Myocyte (in vitro differentiated cells): ENCODE data around the gene RTL5. TPM values are rescaled to one million over a fixed set of nuclear protein-coding genes. Genes with fewer than 3 reads are reported as not detected.
"Not testable (repeated sequence)": the region's sequence is repeated elsewhere in the genome, so short reads cannot be mapped to it uniquely, and the experiment has no call there.

Experiments used
- DNase-seq: peaks from one replicate; pipeline ENCODE4 v3.0.0-alpha.2; 2012; ENCODE audit warnings: low read depth
- polyA plus RNA-seq: library from polyadenylated mRNA; unstranded; fragments of >200 nt; gene quantifications from one replicate; pipeline ENCODE4 v1.2.1, GENCODE V29; 2012; ENCODE audit warnings: missing spikeins
- total RNA-seq: library from RNA; depleted of rRNA; stranded (reverse); fragments of >200 nt; gene quantifications from 2 replicates; pipeline ENCODE4 v1.2.3, GENCODE V29; 2014

The RTL5 gene
- total RNA-seq: 1.1 and 1.7 TPM in 2 replicates
- 3.8 TPM for polyA plus RNA-seq

DNA sequence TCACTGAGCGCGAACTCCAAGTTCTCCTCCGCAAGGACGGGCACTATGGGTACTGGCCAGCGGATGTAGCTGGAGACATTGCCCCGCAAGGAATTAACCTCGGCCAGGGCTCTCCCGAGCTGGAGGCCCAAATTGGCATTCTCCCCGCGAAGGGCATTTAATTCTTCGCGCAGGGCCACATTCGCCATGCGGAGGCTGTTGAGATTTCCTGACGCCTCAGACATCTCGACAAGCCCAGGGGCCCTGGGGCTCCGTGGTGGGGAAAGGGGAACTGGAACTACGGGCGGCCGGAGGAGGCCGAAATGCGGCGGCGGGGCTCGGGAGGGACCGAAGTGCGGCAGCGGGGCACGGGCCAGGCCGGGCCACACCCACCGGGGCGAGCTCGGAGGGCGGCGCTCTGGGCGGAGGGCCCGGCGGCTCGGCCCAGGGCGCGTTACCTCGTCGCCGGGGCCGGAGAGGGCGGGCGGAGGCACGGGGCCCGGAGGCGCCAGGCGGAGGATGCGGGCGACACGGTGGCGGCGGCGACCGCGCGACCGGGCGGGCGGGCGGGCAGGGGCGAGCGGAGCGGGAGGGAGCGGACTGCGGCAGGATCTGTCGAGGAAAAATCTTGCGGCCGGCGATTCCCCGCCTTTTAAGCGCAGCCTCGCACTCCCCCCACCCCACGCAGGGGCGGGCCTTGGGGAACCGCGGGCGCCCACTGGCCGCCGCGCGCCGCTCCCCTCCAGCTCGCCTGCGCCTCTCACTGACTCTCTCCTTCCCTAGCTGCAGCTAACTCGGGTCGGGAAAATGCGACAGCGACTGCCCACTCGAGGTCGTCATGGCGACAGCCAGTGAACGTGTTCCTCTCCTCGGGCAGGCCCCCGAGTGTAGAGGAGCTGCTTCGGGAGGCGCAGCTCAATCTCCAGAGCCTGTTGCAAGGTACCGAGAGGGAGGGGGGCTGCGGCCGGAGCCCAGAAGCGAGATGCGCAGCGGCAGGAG lies at the start of gene RTL5:
Gene RTL5 (minus strand): TSS at position 599 of the 978 bp plus-strand sequence.
- DNase-seq: peak; percentile 89

DNA sequence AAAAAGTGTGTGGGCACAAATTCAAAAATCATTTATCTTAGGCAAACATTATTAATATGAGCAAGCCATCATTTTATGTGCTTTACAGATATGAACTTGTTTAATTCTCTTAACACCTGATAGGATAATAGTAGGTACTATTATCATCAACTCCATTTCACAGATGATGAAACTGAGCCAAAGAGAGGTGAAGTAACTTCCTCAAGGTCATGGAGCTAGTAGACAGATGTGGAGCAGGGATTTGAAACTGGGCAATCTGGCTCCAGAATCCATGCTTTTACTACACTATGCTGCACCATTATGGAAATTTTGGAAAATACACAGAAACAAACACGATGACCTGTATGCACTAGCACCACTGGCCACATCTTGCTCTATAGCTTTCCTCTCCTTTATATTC lies 48.8 kb upstream of the RTL5 start:
- no peak for DNase-seq

DNA sequence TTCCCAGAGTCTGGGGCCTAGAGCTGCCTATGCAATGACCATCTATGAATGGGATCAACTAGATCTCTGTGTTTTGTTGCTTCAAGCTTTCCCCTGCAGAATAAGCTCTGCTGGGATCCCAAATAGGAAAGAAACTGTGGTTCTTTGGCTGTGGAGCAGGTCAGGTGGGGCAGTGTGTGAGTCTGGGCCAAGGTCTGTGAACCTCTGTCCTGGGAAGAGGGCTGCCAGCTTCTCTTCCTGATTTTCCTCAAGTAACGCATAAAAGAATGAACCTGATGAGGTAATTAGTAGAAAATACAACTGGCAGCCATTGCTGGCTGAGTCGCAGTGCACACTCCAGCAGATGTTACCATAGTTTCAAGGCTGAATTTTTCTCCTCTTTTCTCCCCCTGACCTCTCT lies 45.3 kb upstream of the RTL5 start:
- DNase-seq: no peak

DNA sequence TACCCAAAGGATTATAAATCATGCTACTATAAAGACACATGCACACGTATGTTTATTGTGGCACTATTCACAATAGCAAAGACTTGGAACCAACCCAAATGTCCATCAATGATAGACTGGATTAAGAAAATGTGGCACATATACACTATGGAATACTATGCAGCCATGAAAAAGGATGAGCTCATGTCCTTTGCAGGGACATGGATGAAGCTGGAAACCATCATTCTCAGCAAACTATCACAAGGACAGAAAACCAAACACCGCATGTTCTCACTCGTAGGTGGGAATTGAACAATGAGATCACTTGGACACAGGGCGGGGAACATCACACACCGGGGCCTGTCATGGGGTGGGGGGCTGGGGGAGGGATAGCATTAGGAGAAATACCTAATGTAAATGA lies 44.6 kb upstream of the RTL5 start:
- DNase-seq: not testable (repeated sequence)

DNA sequence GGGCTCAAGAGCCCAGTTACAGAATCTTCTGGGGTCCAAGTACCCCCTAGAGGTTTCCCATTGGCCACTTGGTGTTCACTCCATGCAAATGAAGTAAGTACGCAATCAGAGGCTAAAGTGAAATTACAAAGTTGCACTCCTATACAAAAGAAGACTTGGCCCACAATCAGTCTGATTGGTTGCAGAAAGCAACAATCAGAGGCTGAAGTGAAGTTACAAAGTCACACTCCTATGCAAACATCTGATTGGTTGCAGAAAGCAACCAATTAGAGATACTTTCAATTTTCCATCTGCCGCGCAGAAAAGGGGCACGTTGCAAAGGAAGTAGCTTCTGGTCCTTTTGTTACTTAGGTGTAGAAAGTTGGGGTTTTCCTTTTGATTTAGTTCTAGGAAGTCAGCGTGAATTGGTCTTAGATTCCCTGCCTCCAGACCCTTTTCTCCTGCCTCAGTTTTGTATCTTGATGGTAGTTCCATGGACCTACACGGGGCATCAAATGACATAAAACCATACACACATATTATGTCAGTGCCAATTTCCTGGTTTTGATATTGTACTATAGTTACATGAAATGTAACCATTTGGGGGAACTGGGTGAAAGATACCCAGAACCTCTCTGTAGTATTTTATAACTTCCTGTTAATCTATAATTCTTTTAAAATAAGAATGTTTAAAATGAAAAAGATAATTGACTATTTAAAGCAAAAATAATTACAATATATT lies 37.5 kb upstream of the RTL5 start:
- no peak for DNase-seq

DNA sequence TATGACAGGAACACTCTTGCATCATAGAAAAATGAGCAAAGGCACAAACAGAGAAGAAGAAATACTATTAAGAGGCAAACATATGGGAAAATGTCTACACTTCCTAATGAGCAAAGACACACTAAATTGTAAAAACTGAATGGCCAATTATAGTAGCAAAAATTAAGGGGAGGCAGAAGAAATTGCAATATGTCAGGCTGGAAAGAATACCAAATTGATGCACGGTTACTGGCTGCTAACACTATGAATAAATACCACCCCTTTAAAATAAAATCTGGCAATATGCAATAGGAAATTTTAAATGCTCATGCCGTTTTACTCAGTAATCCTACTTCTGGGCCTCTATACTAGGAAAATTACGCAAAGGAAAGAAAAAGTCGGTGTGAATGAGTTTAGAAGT lies 33.8 kb upstream of the RTL5 start:
- no peak for DNase-seq

DNA sequence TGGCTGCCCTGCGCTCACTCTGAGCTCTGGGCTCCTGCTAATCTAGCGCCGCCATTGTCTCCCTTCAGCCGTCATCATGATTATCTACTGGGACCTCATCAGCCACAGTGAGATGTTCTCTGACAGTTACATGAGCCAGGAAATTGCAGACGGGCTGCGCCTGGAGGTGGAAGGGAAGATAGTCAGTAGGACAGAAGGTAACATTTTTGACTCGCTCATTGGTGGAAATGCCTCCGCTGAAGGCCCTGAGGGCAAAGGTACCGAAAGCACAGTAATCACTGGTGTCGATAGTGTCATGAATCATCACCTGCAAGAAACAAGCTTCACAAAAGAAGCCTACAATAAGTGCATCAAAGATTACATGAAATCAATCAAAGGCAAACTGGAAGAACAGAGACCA lies 28.1 kb upstream of the RTL5 start:
- DNase-seq: no peak

DNA sequence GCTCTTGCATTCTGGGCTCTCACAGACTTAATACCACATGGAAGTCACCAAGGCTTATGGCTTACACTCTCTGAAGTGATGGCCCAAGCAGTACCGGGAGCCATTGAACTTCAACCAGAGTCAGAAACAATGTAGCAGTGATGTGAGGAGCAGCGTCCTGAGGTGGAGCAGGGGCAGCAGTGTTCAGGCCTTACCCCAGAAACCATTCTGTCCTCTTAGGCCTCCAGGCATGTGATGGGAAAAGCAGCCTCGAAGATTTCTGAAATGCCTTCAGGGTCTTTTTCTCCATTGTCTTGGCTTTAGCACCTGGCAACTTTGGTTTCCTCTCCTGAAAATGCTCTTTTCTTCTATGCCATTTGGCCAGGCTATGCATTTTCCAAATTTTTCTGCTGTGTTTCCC lies 27.1 kb upstream of the RTL5 start:
- DNase-seq: no peak

DNA sequence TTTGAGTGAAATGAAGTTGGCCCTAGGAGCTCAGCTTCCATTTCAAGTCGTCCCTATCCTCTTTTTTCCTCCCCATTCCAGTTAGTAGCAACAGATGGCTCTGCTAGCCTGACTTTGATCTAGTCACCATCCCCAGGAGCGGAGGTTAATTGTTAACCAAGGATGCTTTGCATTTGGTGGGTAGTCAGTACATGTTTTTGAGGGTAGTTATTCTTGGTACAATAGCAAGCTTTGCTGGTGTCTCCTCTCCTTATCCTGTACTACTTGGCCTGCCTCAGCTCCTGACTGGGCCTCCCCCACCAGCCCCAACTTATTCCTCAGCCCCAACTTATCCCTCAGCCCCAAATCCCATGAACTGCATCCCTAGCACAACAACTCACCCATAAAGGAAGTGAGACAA lies 14.8 kb upstream of the RTL5 start:
- no peak for DNase-seq

DNA sequence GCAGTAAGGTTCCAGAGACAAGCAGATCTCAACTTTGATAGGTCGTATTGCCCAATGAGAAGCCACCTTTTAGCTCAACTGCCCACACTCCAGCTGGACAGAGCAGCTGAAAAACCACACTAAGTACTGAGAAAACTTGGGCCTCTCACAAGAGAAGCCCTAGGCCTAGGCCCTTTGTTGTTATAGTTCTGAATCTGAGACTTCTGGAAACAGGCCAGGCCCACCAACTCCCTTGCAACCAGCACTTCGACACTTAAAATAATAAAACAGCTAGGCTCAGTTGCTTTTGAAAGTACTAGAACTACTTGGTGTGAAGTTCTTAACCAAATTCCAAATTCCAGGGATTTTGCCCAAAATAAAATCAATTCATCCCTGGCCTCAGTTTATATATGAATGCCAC lies 13.5 kb upstream of the RTL5 start:
- DNase-seq: no peak

DNA sequence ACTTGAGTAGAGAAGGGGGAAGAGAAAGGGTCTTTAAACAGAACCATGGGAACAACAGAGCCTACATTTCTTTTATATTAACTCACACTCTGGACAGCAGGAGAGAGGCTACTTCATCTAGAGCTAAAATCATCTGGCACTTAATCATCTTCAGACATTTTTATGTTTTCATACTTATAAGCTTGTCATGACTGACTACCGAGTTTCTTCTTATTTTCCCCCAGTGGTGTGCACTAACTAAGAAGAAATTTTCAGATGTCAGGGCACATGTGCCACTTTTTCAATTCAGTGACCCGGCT lies 11.8 kb upstream of the RTL5 start:
- DNase-seq: no peak

DNA sequence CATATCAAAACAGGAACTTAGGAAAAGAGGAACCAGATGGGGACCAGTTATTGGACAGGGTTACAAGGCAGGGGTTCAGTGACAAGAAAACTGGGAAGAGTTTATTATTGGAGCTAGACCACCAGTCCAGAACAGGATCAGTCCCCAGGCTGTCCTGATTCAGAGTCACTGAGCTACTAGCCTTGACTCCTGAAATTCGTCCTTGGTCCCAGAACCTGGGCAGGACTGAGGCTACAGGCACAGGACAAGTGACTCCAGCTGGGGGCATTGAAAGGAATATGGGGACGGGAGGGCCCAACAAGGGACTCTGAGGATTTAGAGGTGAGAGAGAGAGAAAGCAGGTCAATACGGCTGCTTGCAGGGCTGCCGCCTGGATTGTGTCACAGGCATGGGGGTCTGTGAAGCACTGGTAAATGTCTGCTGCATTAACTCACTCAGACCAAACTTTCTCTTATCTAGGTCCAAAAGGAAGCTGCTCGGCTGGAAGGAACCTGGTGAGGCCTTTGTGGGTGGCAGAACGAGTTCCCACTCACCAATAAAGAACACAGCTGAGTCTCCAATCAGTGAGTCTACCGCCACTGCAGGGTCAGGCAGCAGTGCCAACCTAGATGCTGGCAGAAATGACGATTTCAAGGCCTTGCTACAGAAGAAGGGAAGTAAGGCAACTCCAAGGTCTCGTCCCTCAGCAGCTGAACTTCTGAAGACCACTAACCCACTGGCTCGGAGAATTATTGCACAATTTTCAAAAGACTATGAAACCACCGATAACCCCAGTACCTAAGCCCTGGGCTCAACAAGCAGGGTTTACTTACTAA lies 11.3 kb upstream of the RTL5 start:
- no peak for DNase-seq

DNA sequence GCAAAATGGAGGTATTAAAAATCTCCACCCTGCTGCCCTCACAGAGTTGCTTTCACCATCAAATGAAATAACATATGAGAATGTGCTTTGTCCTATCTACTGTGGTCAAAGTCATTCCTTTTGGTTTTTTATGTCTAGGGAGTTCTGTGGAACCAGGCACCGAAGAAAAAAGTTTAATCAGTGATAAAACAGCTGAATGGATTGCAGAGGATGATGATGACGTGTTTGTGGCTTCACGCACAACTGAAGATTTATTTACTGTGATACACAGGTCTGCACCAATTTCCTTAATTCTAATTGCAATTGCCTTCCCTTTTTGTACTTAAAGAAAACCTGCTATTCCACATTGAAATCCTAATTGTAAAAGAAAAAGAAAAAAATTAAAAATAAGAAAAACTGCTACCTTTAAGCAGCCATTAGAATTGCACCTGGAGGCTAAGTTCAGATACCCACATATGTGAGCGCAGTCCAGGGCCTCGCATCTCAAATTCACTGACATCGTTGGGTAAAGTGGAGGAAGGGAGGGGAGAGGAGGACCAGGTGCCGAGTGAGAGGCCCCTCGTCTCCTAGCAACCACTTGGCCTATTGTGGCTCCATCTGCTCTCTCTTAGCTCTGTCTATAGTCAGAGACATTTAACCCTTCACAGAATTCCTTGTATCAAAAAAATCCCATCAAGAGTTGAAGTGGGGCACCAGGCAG lies 10.5 kb upstream of the RTL5 start:
- DNase-seq: peak; percentile 27

DNA sequence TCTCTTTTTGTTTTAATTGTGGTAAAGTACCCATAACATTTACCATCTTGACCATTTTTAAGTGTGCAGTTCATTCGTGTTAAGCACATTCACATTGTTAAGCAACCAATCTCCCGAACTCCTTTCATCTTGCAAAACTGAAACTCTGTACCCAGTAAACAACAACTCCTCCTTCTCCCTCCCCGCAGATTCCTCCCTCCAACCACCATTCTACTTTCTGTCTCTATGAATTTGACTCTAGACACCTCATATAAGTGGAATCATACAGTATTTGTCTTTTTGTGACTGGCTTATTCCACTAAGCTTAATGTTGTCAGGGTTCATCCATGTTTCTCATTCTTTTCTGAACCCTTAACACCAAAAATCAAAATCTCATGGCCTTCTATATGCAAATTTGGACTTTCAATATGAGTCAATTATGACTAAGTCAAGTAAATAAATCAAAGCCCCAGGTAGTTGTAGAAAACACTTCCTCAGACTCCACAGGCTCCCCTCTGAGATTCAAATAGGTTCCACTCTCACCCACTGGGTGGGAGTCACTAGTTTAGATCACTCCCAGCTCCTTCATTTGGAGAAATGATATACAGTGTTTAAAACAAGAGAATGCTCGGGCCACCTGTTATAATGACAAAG lies 9.8 kb upstream of the RTL5 start:
- DNase-seq: no peak

DNA sequence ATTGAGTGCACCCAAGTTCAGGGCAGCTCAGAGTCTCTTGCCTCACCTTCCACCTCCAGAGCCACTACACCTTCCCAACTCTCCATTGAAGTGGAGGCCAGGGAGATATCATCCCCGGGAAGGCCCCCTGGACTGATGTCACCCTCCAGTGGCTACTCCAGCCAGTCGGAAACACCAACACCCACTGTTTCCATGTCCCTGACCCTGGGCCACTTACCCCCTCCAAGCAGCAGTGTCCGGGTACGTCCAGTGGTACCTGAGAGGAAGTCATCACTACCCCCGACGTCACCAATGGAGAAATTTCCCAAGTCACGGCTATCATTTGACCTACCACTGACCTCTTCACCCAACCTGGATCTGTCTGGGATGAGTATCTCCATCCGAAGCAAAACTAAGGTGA lies 7.8 kb upstream of the RTL5 start:
- DNase-seq: no peak

DNA sequence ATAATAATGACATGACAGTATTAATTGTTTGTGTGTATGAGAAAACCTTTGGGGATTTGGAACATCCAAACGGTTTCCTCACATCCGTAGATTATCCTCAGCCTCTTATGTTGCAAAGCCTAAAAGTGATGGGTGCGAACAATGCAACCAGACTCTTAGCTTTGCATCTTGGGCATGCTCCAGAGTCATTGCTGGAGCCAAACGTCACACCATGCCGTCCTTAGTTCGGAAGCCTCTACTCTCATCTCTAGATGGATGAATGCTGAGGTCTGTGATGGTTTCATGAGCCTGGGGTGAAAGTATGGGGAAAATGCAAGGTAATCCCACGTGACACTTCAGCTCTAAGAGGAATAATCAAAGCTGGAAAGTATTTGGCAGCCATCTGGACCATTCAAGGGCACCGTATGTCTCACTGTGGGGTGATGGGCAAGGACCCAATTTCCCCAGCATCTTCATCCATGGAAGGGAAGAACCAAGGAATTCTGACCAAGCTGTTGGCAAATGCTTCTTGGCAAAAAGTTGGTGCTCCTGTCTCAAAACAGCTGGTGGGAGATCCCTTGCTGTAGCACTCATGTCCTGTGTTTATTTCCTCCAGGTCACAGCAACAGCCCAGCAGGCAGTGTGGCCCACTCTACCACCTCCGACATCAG lies 6.3 kb upstream of the RTL5 start:
- DNase-seq: no peak

DNA sequence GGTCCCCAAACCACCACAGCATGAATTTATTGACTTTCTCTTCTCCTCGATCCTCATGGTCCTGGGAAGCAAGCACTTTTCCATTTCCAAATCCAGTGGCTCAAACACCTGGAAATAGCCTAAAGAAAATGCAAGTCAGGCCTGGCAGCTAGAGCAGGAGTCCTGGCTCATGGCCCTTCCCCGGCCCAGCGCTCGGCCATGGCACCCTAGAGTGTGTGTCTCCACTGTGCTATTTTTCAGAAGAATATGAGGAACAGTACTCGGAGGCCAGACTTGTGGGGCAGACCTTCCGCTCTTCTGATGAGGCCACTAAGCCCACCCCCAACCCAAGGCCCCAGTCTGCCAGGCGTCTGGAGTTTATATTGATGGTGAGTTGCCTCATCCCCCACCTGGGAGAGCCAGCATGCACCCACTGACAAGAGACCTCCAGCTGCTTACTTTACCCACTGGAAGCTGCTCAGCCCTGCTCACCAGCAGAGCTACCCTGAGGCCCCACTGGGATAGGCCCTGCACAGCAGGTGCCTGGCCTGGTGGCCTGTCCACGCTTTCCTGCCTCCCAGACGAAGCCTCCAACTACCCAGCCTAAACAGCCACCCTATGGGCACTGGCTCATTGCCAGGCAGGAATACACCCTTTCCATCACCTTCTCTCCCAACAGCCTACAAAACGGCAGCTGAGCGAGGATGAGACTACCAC lies 2.3 kb upstream of the RTL5 start:
- no peak for DNase-seq

DNA sequence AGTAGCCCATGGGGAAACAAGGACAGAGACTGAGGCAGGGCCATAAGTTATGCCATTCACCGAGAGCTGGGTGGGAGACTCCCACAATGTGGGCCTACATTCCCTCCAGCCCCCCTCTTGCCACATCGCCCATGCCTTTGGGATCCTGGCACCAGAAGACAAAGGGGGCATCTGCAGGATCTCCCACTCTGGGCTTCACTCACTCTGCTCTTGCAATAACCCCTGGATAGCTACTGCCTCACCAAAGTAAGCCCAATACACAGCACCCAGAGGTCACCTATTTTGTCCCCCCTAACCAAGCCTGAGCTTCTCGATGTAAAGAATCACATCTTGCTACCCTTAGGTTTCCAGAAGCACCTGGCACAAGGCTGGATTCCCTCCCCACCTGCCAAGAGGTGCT lies 741 bp upstream of the RTL5 start:
- DNase-seq: no peak

DNA sequence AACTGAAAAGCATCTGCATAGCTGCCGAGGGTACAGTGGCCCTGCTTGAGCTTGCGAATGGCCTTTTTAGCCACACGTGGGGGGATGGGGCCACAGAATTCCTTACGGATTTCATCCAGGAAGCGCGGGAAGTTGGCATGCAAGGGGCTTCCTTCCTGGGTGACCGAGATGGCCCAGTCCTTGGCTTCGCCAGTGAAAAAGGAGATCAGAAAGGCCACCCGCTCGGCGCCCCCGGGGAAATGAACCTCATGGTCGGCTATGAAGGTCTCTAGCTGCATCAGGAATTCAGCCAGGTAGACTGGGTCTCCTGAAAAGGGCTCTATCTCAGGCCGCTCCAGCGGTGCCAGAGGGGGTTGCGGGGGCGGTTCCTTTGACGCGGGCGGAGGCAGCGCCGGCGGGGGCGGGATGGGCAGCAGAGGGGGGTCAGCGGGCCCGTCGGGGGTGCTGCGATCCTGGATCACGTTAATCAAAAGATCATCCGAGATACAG lies 909 bp downstream of the RTL5 start:
- DNase-seq: no peak
